SU-DHL-6 (cell line): ENCODE results near the gene FBXL20.

ENCODE experiments used
- EZH2phosphoT487 ChIP-seq: fragments of 200-600 bp; sonication (generic), shearing (Covaris generic); conservative IDR thresholded peaks from 2 replicates; pipeline ENCODE4 v1.6.1; 2018; ENCODE audit warnings: mild to moderate bottlenecking, antibody characterized with exemption, low read length, moderate library complexity, mixed read lengths
- TF ChIP-seq, protein P1 (sequence below): fragments of 200-600 bp; sonication (generic); IDR thresholded peaks from one replicate; pipeline ENCODE4 v1.5.1; 2017; ENCODE audit warnings: antibody characterized with exemption, mild to moderate bottlenecking, low read length, moderate library complexity; ENCODE audit not compliant: insufficient read depth, poor library complexity, severe bottlenecking

GRCh38 chr17:39236981-39237441 lies 164.4 kb downstream of the FBXL20 start:
- TF ChIP-seq, protein P1, sequence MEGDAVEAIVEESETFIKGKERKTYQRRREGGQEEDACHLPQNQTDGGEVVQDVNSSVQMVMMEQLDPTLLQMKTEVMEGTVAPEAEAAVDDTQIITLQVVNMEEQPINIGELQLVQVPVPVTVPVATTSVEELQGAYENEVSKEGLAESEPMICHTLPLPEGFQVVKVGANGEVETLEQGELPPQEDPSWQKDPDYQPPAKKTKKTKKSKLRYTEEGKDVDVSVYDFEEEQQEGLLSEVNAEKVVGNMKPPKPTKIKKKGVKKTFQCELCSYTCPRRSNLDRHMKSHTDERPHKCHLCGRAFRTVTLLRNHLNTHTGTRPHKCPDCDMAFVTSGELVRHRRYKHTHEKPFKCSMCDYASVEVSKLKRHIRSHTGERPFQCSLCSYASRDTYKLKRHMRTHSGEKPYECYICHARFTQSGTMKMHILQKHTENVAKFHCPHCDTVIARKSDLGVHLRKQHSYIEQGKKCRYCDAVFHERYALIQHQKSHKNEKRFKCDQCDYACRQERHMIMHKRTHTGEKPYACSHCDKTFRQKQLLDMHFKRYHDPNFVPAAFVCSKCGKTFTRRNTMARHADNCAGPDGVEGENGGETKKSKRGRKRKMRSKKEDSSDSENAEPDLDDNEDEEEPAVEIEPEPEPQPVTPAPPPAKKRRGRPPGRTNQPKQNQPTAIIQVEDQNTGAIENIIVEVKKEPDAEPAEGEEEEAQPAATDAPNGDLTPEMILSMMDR = no peak
- no peak for TF ChIP-seq EZH2phosphoT487
